CD4-positive, alpha-beta T cell treated with Interferon gamma for 1 hour (primary cell): ENCODE measurements around the gene PTPRM.

Source experiments
- DNase-seq: peaks from one replicate; pipeline ENCODE4 v3.0.0-alpha.2; 2020

PTPRM gene

GRCh38 chr18:7567474-7568425, 634 bp downstream of the PTPRM start:
- no peak for DNase-seq

- DNase-seq, result no peak
Measured at GRCh38 chr18:7568426-7568825, 1.3 kb downstream of the PTPRM start.

- no peak for DNase-seq
Measured at GRCh38 chr18:7571626-7572025, 4.5 kb downstream of the PTPRM start.

- no peak for DNase-seq
Measured at GRCh38 chr18:7572822-7573221, 5.7 kb downstream of the PTPRM start.

- DNase-seq, result no peak
Measured at GRCh38 chr18:7575465-7576028, 8.4 kb downstream of the PTPRM start.

- DNase-seq, result no peak
Measured at GRCh38 chr18:7576077-7576476, 9.0 kb downstream of the PTPRM start.

GRCh38 chr18:7576685-7577084, 9.6 kb downstream of the PTPRM start:
- no peak for DNase-seq

- DNase-seq, result no peak
Measured at GRCh38 chr18:7577706-7578105, 10.6 kb downstream of the PTPRM start.

- DNase-seq, result no peak
Measured at GRCh38 chr18:7579176-7579917, 12.2 kb downstream of the PTPRM start.

- DNase-seq, result no peak
Measured at GRCh38 chr18:7579918-7580542, 12.9 kb downstream of the PTPRM start.

GRCh38 chr18:7584646-7585275, 17.6 kb downstream of the PTPRM start:
- no peak for DNase-seq

- no peak for DNase-seq
Measured at GRCh38 chr18:7585276-7585670, 18.2 kb downstream of the PTPRM start.

- DNase-seq, result no peak
Measured at GRCh38 chr18:7586379-7586778, 19.3 kb downstream of the PTPRM start.

- no peak for DNase-seq
Measured at GRCh38 chr18:7590826-7591560, 23.9 kb downstream of the PTPRM start.

GRCh38 chr18:7592305-7593071, 25.4 kb downstream of the PTPRM start:
- no peak for DNase-seq

GRCh38 chr18:7593218-7593819, 26.2 kb downstream of the PTPRM start:
- DNase-seq, result no peak

GRCh38 chr18:7596147-7596546, 29.0 kb downstream of the PTPRM start:
- DNase-seq, result no peak

GRCh38 chr18:7597500-7597899, 30.4 kb downstream of the PTPRM start:
- no peak for DNase-seq

- DNase-seq, result no peak
Measured at GRCh38 chr18:7598167-7599047, 31.3 kb downstream of the PTPRM start.

- no peak for DNase-seq
Measured at GRCh38 chr18:7600036-7600435, 32.9 kb downstream of the PTPRM start.
